SU-DHL-6 (cell line): Measurements from ENCODE around the gene PLAC1.

Source experiments
- CTCF ChIP-seq: fragments of 200-600 bp; sonication (generic); IDR thresholded peaks from one replicate; pipeline ENCODE4 v1.5.1; 2017; ENCODE audit warnings: antibody characterized with exemption, mild to moderate bottlenecking, low read length, moderate library complexity; ENCODE audit not compliant: insufficient read depth, poor library complexity, severe bottlenecking
- EZH2phosphoT487 ChIP-seq: fragments of 200-600 bp; sonication (generic), shearing (Covaris generic); conservative IDR thresholded peaks from 2 replicates; pipeline ENCODE4 v1.6.1; 2018; ENCODE audit warnings: mild to moderate bottlenecking, antibody characterized with exemption, low read length, moderate library complexity, mixed read lengths

- no peak for TF ChIP-seq CTCF
- no peak for TF ChIP-seq EZH2phosphoT487
These were observed 2.4 kb upstream of the PLAC1 start for GRCh38 chrX:134660627-134661026.
